ENCODE results near the gene TMEM151A.
A peak's percentile ranks its signal among the peaks of the same experiment; 100 is the strongest.
"Not testable (repeated sequence)": the region's sequence is repeated elsewhere in the genome, so short reads cannot be mapped to it uniquely, and the experiment has no call there.

The TMEM151A gene

GRCh38 chr11:66320289-66320688 is 28.6 kb downstream of the TMEM151A start:
- DNase-seq (ENCODE audit: low read depth in 2 of 3, low spot score in 1 of 3) = not testable (repeated sequence)

- not testable (repeated sequence) for DNase-seq (ENCODE audit: low read depth in 2 of 3, low spot score in 1 of 3)
Observed at GRCh38 chr11:66320748-66321147, 29.1 kb downstream of the TMEM151A start.

GRCh38 chr11:66321606-66322005 is 29.9 kb downstream of the TMEM151A start:
- DNase-seq (ENCODE audit: low read depth in 2 of 3, low spot score in 1 of 3) = no peak

- no peak for DNase-seq (ENCODE audit: low read depth in 2 of 3, low spot score in 1 of 3)
Observed at GRCh38 chr11:66322732-66323427, 31.2 kb downstream of the TMEM151A start.

- DNase-seq (ENCODE audit: low read depth in 2 of 3, low spot score in 1 of 3) = no peak
Observed at GRCh38 chr11:66323684-66324083, 32.0 kb downstream of the TMEM151A start.

- no peak for DNase-seq (ENCODE audit: low read depth in 2 of 3, low spot score in 1 of 3)
Observed at GRCh38 chr11:66324664-66325063, 33.0 kb downstream of the TMEM151A start.

GRCh38 chr11:66325263-66325671 is 33.6 kb downstream of the TMEM151A start:
- no peak for DNase-seq (ENCODE audit: low read depth in 2 of 3, low spot score in 1 of 3)

GRCh38 chr11:66326261-66327111 is 34.8 kb downstream of the TMEM151A start:
- no peak for DNase-seq (ENCODE audit: low read depth in 2 of 3, low spot score in 1 of 3)

GRCh38 chr11:66327171-66328030 is 35.7 kb downstream of the TMEM151A start:
- no peak for DNase-seq (ENCODE audit: low read depth in 2 of 3, low spot score in 1 of 3)

GRCh38 chr11:66328031-66328301 is 36.3 kb downstream of the TMEM151A start:
- no peak for DNase-seq (ENCODE audit: low read depth in 2 of 3, low spot score in 1 of 3)

GRCh38 chr11:66328302-66329144 is 36.8 kb downstream of the TMEM151A start:
- DNase-seq (ENCODE audit: low read depth in 2 of 3, low spot score in 1 of 3) = peak; percentile 72 to 83 (median 82)

- no peak for DNase-seq (ENCODE audit: low read depth in 2 of 3, low spot score in 1 of 3)
Observed at GRCh38 chr11:66329165-66329673, 37.5 kb downstream of the TMEM151A start.

- no peak for DNase-seq (ENCODE audit: low read depth in 2 of 3, low spot score in 1 of 3)
Observed at GRCh38 chr11:66330931-66331330, 39.2 kb downstream of the TMEM151A start.

GRCh38 chr11:66331542-66332370 is 40.1 kb downstream of the TMEM151A start:
- no peak for DNase-seq (ENCODE audit: low read depth in 2 of 3, low spot score in 1 of 3)

GRCh38 chr11:66332371-66333219 is 40.9 kb downstream of the TMEM151A start:
- no peak for DNase-seq (ENCODE audit: low read depth in 2 of 3, low spot score in 1 of 3)

GRCh38 chr11:66333220-66333877 is 41.7 kb downstream of the TMEM151A start:
- no peak for DNase-seq (ENCODE audit: low read depth in 2 of 3, low spot score in 1 of 3)

GRCh38 chr11:66333896-66334604 is 42.4 kb downstream of the TMEM151A start:
- no peak for DNase-seq (ENCODE audit: low read depth in 2 of 3, low spot score in 1 of 3)

All from stimulated activated CD4-positive, alpha-beta T cell treated with anti-CD3 and anti-CD28 coated beads, Interleukin-12 subunit alpha, Interleukin-12 subunit beta, amount 100 ng/mL, for 48 hours (primary cell).